ENCODE measurements around the gene BMS1. TPM values are rescaled to one million over a fixed set of nuclear protein-coding genes. Genes with fewer than 3 reads are reported as not detected.

The BMS1 gene
- total RNA-seq, 1 experiment from 2014 or later: 44.2 TPM

GRCh38 chr10:42864575-42864974 lies 82.0 kb downstream of the BMS1 start:
- H3K4me2 ChIP-seq (ENCODE audit: insufficient read depth, insufficient read length, low read length): no peak overlapping the region
- no peak overlapping the region for H2BK12ac ChIP-seq (ENCODE audit: insufficient read length, low read depth, low read length)
- peak; percentile 63 for TF ChIP-seq CTCF (conservative IDR thresholded peaks at IDR 0.05)
- H2BK15ac ChIP-seq (ENCODE audit: low read depth, low read length): no peak overlapping the region
- no peak overlapping the region for H3K4ac ChIP-seq (ENCODE audit: low read depth, low read length)
- Mint-ChIP-seq H3K36me3 (ENCODE audit: insufficient read depth in 1 of 3, low read depth in 3 of 3) (no peaks in the 10 kb centered on the region), H3K9me3 (peaks cover 0 to 3% of the 10 kb centered on the region in 2 experiments; a peak in 1 of 5 replicates), H3K4me1 (peaks cover 22 to 24% of the 10 kb centered on the region in 2 experiments), H3K4me3 (no peak overlapping the region), H3K27ac (peak overlapping the region in 1 of 3 experiments; percentile 26; a peak in 1 of 7 replicates), H3K27me3 (ENCODE audit: low read depth) (peaks cover 7% of the 10 kb centered on the region)
- H3K23ac ChIP-seq (ENCODE audit: insufficient read length, low read depth, low read length): no peak overlapping the region
- no peaks in the 10 kb centered on the region for H4K20me1 ChIP-seq (ENCODE audit: control insufficient read depth, insufficient read depth, insufficient read length)
- H2BK20ac ChIP-seq (ENCODE audit: low read depth, low read length, poor library complexity, severe bottlenecking): no peak overlapping the region
- H3K9ac ChIP-seq (ENCODE audit: extremely low read depth, insufficient read length, low read length): no peak overlapping the region
- no peak overlapping the region for H4K8ac ChIP-seq (replicated peaks; ENCODE audit: insufficient read length, low read depth, low read length)
- H4K5ac ChIP-seq (ENCODE audit: insufficient read length, low read depth, low read length): no peak overlapping the region
- H3K14ac ChIP-seq (ENCODE audit: insufficient read depth, low read length): no peak overlapping the region
- no peak overlapping the region for H4K91ac ChIP-seq (ENCODE audit: insufficient read length, low read depth, low read length)
- H3K9me3 ChIP-seq (ENCODE audit: control insufficient read depth, low read depth, low read length): no peaks in the 10 kb centered on the region
- H3K79me1 ChIP-seq (ENCODE audit: insufficient read depth, low read depth, low read length, poor library complexity, severe bottlenecking): no peaks in the 10 kb centered on the region
- no peaks in the 10 kb centered on the region for H3K79me2 ChIP-seq (ENCODE audit: insufficient read depth, low read length)
- H3K23me2 ChIP-seq (ENCODE audit: insufficient read length, low read depth, low read length, poor library complexity, severe bottlenecking): no peaks in the 10 kb centered on the region
- no peak overlapping the region for H2BK5ac ChIP-seq (ENCODE audit: insufficient read length, low read length)
- H2BK120ac ChIP-seq (ENCODE audit: low read depth, low read length, poor library complexity, severe bottlenecking): no peak overlapping the region
- H3K4me1 ChIP-seq (ENCODE audit: insufficient read depth, low read length): no peaks in the 10 kb centered on the region
- no peak overlapping the region for H3T11ph ChIP-seq (ENCODE audit: low read length)
- H3K27ac ChIP-seq (ENCODE audit: insufficient read length, low read depth, low read length): no peak overlapping the region
- H3K18ac ChIP-seq (ENCODE audit: insufficient read length, low read depth, low read length): no peak overlapping the region
- no peak overlapping the region for H3K56ac ChIP-seq (ENCODE audit: insufficient read length, low read depth, low read length)
- H3K27me3 ChIP-seq (ENCODE audit: insufficient read depth, low read length): no peaks in the 10 kb centered on the region
- peak; percentile 62 for DNase-seq
- no CpG with 5 or more reads among the region's 8 CpGs for WGBS (ENCODE audit: extremely low coverage, insufficient read length, low lambda C conversion rate)
- no peak overlapping the region for H2AFZ ChIP-seq (ENCODE audit: low read length)
- H2AK5ac ChIP-seq (ENCODE audit: insufficient read length, low read length): no peak overlapping the region
